HG03354 (cell line): ENCODE measurements around the gene TRAF1.

Experiments
- ATAC-seq: cut with Tn5 transposase; IDR thresholded peaks from one replicate; pipeline ENCODE4 v1.9.1; 2021; ENCODE audit warnings: mild to moderate bottlenecking; ENCODE audit not compliant: unreplicated experiment, poor library complexity, severe bottlenecking

TRAF1 gene

GRCh38 chr9:120912958-120913646 lies 13.5 kb downstream of the TRAF1 start:
- ATAC-seq: no peak

GRCh38 chr9:120911295-120911837 lies 15.2 kb downstream of the TRAF1 start:
- no peak for ATAC-seq

- ATAC-seq: no peak
Measured at GRCh38 chr9:120910643-120911042, 16.0 kb downstream of the TRAF1 start.

GRCh38 chr9:120909904-120910303 lies 16.7 kb downstream of the TRAF1 start:
- no peak for ATAC-seq

- ATAC-seq: no peak
Measured at GRCh38 chr9:120905315-120906164, 21.1 kb downstream of the TRAF1 start.

- no peak for ATAC-seq
Measured at GRCh38 chr9:120904978-120905301, 21.7 kb downstream of the TRAF1 start.

- no peak for ATAC-seq
Measured at GRCh38 chr9:120904061-120904977, 22.3 kb downstream of the TRAF1 start.

- no peak for ATAC-seq
Measured at GRCh38 chr9:120902569-120903535, 23.7 kb downstream of the TRAF1 start.

GRCh38 chr9:120901755-120902568 lies 24.6 kb downstream of the TRAF1 start:
- no peak for ATAC-seq

GRCh38 chr9:120900824-120901223 lies 25.8 kb downstream of the TRAF1 start:
- no peak for ATAC-seq

- no peak for ATAC-seq
Measured at GRCh38 chr9:120899490-120900068, 27.0 kb downstream of the TRAF1 start.

- ATAC-seq: no peak
Measured at GRCh38 chr9:120898396-120898795, 28.2 kb downstream of the TRAF1 start.

GRCh38 chr9:120895951-120896350 lies 30.6 kb downstream of the TRAF1 start:
- ATAC-seq: no peak

- no peak for ATAC-seq
Measured at GRCh38 chr9:120894321-120895148, 32.1 kb downstream of the TRAF1 start.

GRCh38 chr9:120893611-120894307 lies 32.8 kb downstream of the TRAF1 start:
- peak; percentile 32 for ATAC-seq
